COLO668 (cell line): ENCODE measurements around the gene CNTNAP4.

Source experiments
- DNase-seq: peaks from one replicate; lab custom pipeline; 2025; ENCODE audit not compliant: unreplicated experiment; lab: John Stamatoyannopoulos, UW

The CNTNAP4 gene

GRCh38 chr16:76276745-76277438 is at the start of gene CNTNAP4:
TSS of gene CNTNAP4 (plus strand) at chr16:76277401. CDS start at chr16:76277663, 262 bp downstream.
- no peak for DNase-seq

GRCh38 chr16:76228546-76229146 is 48.6 kb upstream of the CNTNAP4 start:
- no peak for DNase-seq

GRCh38 chr16:76232704-76233103 is 44.5 kb upstream of the CNTNAP4 start:
- DNase-seq, result no peak

GRCh38 chr16:76235025-76235424 is 42.2 kb upstream of the CNTNAP4 start:
- no peak for DNase-seq

GRCh38 chr16:76235426-76235825 is 41.8 kb upstream of the CNTNAP4 start:
- DNase-seq, result no peak

GRCh38 chr16:76237471-76237870 is 39.7 kb upstream of the CNTNAP4 start:
- DNase-seq, result no peak

GRCh38 chr16:76241755-76242154 is 35.4 kb upstream of the CNTNAP4 start:
- no peak for DNase-seq

- DNase-seq, result no peak
Measured at GRCh38 chr16:76243620-76244019, 33.6 kb upstream of the CNTNAP4 start.

GRCh38 chr16:76246587-76246986 is 30.6 kb upstream of the CNTNAP4 start:
- no peak for DNase-seq

GRCh38 chr16:76265434-76266045 is 11.7 kb upstream of the CNTNAP4 start:
- peak; percentile 16 for DNase-seq

GRCh38 chr16:76268824-76269223 is 8.4 kb upstream of the CNTNAP4 start:
- DNase-seq, result no peak

- no peak for DNase-seq
Measured at GRCh38 chr16:76277460-76278030, 344 bp downstream of the CNTNAP4 start.

GRCh38 chr16:76278086-76278485 is 885 bp downstream of the CNTNAP4 start:
- no peak for DNase-seq

- no peak for DNase-seq
Measured at GRCh38 chr16:76278980-76279379, 1.8 kb downstream of the CNTNAP4 start.

GRCh38 chr16:76280421-76281215 is 3.4 kb downstream of the CNTNAP4 start:
- no peak for DNase-seq

GRCh38 chr16:76287466-76287865 is 10.3 kb downstream of the CNTNAP4 start:
- no peak for DNase-seq

- no peak for DNase-seq
Measured at GRCh38 chr16:76292218-76292617, 15.0 kb downstream of the CNTNAP4 start.

- DNase-seq, result no peak
Measured at GRCh38 chr16:76293980-76294379, 16.8 kb downstream of the CNTNAP4 start.

- no peak for DNase-seq
Measured at GRCh38 chr16:76294396-76295214, 17.4 kb downstream of the CNTNAP4 start.

GRCh38 chr16:76297941-76298340 is 20.7 kb downstream of the CNTNAP4 start:
- DNase-seq, result no peak
